Smooth muscle cell (in vitro differentiated cells): Measurements from ENCODE around the gene ST6GAL1. TPM values are rescaled to one million over a fixed set of nuclear protein-coding genes. Genes with fewer than 3 reads are reported as not detected.

Source experiments
- DNase-seq: peaks from one replicate; lab custom pipeline; 2025; ENCODE audit not compliant: unreplicated experiment; lab: John Stamatoyannopoulos, UW
- H2AFZ ChIP-seq: fragments of 200-600 bp; sonication (generic); 2 replicates; pipeline ENCODE4 v1.6.0; 2016; ENCODE audit warnings: antibody characterized with exemption, low read depth, mild to moderate bottlenecking
- H3F3A ChIP-seq: fragments of 200-600 bp; sonication (generic); 2 replicates; pipeline ENCODE4 v1.6.0; 2017; ENCODE audit warnings: antibody characterized with exemption, low read depth
- H3K27ac ChIP-seq: fragments of 200-600 bp; sonication (generic); 2 replicates; pipeline ENCODE4 v1.5.1; 2016; ENCODE audit warnings: low read depth, mild to moderate bottlenecking
- H3K27me3 ChIP-seq: fragments of 200-600 bp; sonication (generic); 2 replicates; pipeline ENCODE4 v1.6.1; 2016; ENCODE audit warnings: low read depth, mild to moderate bottlenecking
- H3K36me3 ChIP-seq: fragments of 200-600 bp; sonication (generic); 2 replicates; pipeline ENCODE4 v1.5.1; 2016; ENCODE audit warnings: low read depth
- H3K4me1 ChIP-seq: fragments of 200-600 bp; sonication (generic); 2 replicates; pipeline ENCODE4 v1.5.1; 2016; ENCODE audit warnings: low read depth
- H3K4me2 ChIP-seq: fragments of 200-600 bp; sonication (generic); 2 replicates; pipeline ENCODE4 v1.6.0; 2016; ENCODE audit warnings: mild to moderate bottlenecking
- H3K4me3 ChIP-seq: fragments of 200-600 bp; sonication (generic); 2 replicates; pipeline ENCODE4 v1.5.1; 2016; ENCODE audit warnings: mild to moderate bottlenecking
- H3K79me2 ChIP-seq: fragments of 200-600 bp; sonication (generic); 2 replicates; pipeline ENCODE4 v1.6.0; 2016; ENCODE audit warnings: low read depth, mild to moderate bottlenecking
- H3K9ac ChIP-seq: fragments of 200-600 bp; sonication (generic); 2 replicates; pipeline ENCODE4 v1.6.0; 2016; ENCODE audit warnings: low read depth
- H3K9me3 ChIP-seq: fragments of 200-600 bp; sonication (generic); replicated peaks from 2 replicates; pipeline ENCODE4 v1.5.1; 2016; ENCODE audit warnings: low read depth
- H4K20me1 ChIP-seq: fragments of 200-600 bp; sonication (generic); 2 replicates; pipeline ENCODE4 v1.6.0; 2016; ENCODE audit warnings: low read depth
- WGBS: methylation state at CpG from one replicate; pipeline ENCODE4 v1.1.7; 2016; ENCODE audit warnings: low lambda C conversion rate; 5-methylcytosine and 5-hydroxymethylcytosine counted together
- polyA plus RNA-seq: library from polyadenylated mRNA; unstranded; fragments of >200 nt; fragmentation: Nextera tagmentation; extraction: Ambion mirVana; gene quantifications from 2 replicates; pipeline ENCODE4 v1.2.1, GENCODE V29; 2016
- total RNA-seq: library from RNA; depleted of rRNA; stranded (reverse); fragments of >200 nt; gene quantifications from 2 replicates; pipeline ENCODE4 v1.2.3, GENCODE V29; 2014
- TF ChIP-seq, protein P1 (sequence below): fragments of 200-600 bp; sonication (generic); IDR thresholded peaks from 2 replicates; pipeline ENCODE4 v1.5.1; 2017; ENCODE audit warnings: borderline replicate concordance, mild to moderate bottlenecking, antibody characterized with exemption; ENCODE audit not compliant: insufficient read depth, poor library complexity, severe bottlenecking

The ST6GAL1 gene
- total and polyA plus RNA-seq, 2 experiments from 2014 or later, result 3.5 to 8.9 TPM

DNA sequence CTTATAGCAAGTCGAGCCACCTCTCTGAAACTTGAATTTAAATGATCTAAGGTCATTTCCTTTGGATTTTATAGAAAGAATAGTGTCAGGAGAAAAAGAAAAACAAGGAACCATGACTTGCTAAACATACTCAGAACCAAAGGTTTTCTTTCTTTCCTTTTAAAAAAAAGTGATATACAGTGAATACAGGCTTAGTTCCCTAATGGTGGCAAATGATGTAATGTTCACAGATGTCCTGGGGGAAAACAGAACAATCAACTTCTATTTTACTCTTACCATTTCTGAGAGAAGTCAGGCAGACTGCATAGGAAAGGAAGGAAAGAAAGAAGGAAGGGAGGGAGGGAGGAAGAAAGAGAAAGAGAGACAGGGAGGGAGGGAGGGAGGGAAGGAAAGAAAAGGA lies 56.5 kb downstream of the ST6GAL1 start:
- no peaks in the 10 kb centered on the region for H3K27me3 ChIP-seq
- DNase-seq, result no peak
- H3F3A ChIP-seq, result no peaks in the 10 kb centered on the region
- H3K9ac ChIP-seq, result no peak overlapping the region
- no peak overlapping the region for H3K27ac ChIP-seq
- H3K79me2 ChIP-seq, result no peaks in the 10 kb centered on the region
- TF ChIP-seq, protein P1, sequence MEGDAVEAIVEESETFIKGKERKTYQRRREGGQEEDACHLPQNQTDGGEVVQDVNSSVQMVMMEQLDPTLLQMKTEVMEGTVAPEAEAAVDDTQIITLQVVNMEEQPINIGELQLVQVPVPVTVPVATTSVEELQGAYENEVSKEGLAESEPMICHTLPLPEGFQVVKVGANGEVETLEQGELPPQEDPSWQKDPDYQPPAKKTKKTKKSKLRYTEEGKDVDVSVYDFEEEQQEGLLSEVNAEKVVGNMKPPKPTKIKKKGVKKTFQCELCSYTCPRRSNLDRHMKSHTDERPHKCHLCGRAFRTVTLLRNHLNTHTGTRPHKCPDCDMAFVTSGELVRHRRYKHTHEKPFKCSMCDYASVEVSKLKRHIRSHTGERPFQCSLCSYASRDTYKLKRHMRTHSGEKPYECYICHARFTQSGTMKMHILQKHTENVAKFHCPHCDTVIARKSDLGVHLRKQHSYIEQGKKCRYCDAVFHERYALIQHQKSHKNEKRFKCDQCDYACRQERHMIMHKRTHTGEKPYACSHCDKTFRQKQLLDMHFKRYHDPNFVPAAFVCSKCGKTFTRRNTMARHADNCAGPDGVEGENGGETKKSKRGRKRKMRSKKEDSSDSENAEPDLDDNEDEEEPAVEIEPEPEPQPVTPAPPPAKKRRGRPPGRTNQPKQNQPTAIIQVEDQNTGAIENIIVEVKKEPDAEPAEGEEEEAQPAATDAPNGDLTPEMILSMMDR, result no peak
- no peaks in the 10 kb centered on the region for H3K9me3 ChIP-seq
- no peaks in the 10 kb centered on the region for H4K20me1 ChIP-seq
- H3K4me1 ChIP-seq, result no peaks in the 10 kb centered on the region
- WGBS, result 84% methylated on average over 1 of the region's 1 CpG
- H3K4me2 ChIP-seq, result no peak overlapping the region
- no peak overlapping the region for H2AFZ ChIP-seq
- no peaks in the 10 kb centered on the region for H3K36me3 ChIP-seq
- no peak overlapping the region for H3K4me3 ChIP-seq

DNA sequence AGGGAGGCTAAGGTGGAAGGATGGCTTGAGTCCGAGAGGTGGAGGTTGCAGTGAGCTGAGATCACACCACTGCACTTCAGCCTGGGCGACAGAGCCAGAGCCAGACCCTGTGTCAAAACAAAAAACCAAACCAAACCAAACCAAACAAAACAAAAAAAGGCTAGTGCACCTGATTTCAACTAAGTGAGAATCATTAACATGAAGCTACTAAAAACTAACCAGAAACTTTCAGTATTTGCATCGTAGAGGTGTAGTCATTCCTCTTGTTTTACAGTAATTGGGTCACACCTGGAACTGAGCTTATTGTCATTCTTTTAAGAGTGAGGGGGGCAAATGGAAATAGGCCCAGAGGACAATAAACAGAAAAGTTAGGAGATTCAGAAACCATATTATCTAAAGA lies 58.5 kb downstream of the ST6GAL1 start:
- no peak overlapping the region for H3K27ac ChIP-seq
- H3K9ac ChIP-seq, result no peak overlapping the region
- no peaks in the 10 kb centered on the region for H3K27me3 ChIP-seq
- whole genome bisulfite sequencing, result 89% methylated on average over 3 of the region's 3 CpGs
- no peaks in the 10 kb centered on the region for H4K20me1 ChIP-seq
- no peaks in the 10 kb centered on the region for H3F3A ChIP-seq
- H2AFZ ChIP-seq, result no peak overlapping the region
- H3K9me3 ChIP-seq, result no peaks in the 10 kb centered on the region
- H3K4me3 ChIP-seq, result no peak overlapping the region
- no peak for DNase-seq
- TF ChIP-seq, protein P1, result no peak
- H3K4me2 ChIP-seq, result no peak overlapping the region
- H3K79me2 ChIP-seq, result no peaks in the 10 kb centered on the region
- H3K36me3 ChIP-seq, result no peaks in the 10 kb centered on the region
- H3K4me1 ChIP-seq, result no peaks in the 10 kb centered on the region

DNA sequence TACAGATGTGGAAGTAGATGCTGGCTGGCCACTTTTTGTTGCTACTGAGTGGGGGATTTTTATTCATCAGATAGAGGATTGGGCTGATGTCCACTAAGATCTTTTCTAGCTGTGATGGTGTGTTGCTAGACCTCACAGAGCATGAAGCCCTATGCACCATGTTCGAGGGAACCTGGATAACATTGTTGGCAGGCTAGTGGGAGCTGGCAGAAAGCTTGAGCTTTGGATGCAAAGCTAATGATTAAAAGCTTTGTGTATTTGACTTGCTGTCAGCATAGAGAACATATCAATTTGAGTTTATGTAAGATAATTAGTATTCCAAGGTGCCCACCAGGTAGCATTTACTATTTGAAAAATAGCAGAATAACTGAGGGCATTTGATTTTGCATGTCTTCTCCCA lies 59.1 kb downstream of the ST6GAL1 start:
- TF ChIP-seq, protein P1, result no peak
- Histone ChIP-seq H3F3A (no peaks in the 10 kb centered on the region), H4K20me1 (no peaks in the 10 kb centered on the region), H3K4me3 (no peak overlapping the region), H3K27me3 (no peaks in the 10 kb centered on the region), H2AFZ (no peak overlapping the region), H3K36me3 (no peaks in the 10 kb centered on the region), H3K4me2 (no peak overlapping the region), H3K27ac (no peak overlapping the region), H3K9ac (no peak overlapping the region), H3K79me2 (no peaks in the 10 kb centered on the region), H3K4me1 (no peaks in the 10 kb centered on the region), H3K9me3 (no peaks in the 10 kb centered on the region)
- WGBS, result 100% methylated on average over 1 of the region's 1 CpG
- no peak for DNase-seq

DNA sequence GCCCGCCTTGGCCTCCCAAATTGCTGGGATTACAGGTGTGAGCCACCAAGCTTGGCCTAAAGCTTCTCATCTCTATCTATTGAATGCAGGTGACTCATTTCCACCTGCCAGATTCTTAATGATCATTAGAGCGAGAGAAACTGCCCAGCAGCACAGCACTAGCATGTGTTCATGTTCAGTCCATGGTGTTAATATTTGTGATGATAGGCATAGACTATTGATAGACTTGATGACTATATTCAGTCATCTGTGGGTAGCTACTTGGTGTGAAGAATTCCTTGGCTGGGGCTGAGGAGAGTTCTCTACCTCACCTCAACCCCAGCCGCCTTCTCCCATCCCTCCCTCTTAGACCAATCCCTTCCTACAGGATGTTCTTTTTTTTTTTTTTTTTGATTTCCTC lies 60.0 kb downstream of the ST6GAL1 start:
- Histone ChIP-seq H3K4me2 (no peak overlapping the region), H2AFZ (no peak overlapping the region), H3K9me3 (no peaks in the 10 kb centered on the region), H3K27me3 (no peaks in the 10 kb centered on the region), H3K4me1 (no peaks in the 10 kb centered on the region), H3K4me3 (no peak overlapping the region), H3K27ac (no peak overlapping the region), H3K9ac (no peak overlapping the region), H3K79me2 (no peaks in the 10 kb centered on the region), H3F3A (no peaks in the 10 kb centered on the region), H3K36me3 (no peaks in the 10 kb centered on the region), H4K20me1 (no peaks in the 10 kb centered on the region)
- WGBS, result 98% methylated on average over 3 of the region's 3 CpGs
- DNase-seq, result no peak
- TF ChIP-seq, protein P1, result no peak
